Endodermal cell (in vitro differentiated cells): ENCODE measurements around the gene CD53. TPM values are rescaled to one million over a fixed set of nuclear protein-coding genes. Genes with fewer than 3 reads are reported as not detected.
"Not testable (repeated sequence)": the region's sequence is repeated elsewhere in the genome, so short reads cannot be mapped to it uniquely, and the experiment has no call there.

Experiments used
- DNase-seq: peaks from one replicate; pipeline ENCODE4 v3.0.0-alpha.2; 2017
- H3K27ac ChIP-seq: 2 replicates; pipeline ENCODE4 v1.5.1; 2013; ENCODE audit warnings: mild to moderate bottlenecking, low read depth, low read length, moderate library complexity
- H3K27me3 ChIP-seq: 2 replicates; pipeline ENCODE4 v1.6.1; 2013; ENCODE audit warnings: mild to moderate bottlenecking, low read length, moderate library complexity; ENCODE audit not compliant: insufficient read depth, control insufficient read depth, poor library complexity, severe bottlenecking
- H3K36me3 ChIP-seq: 2 replicates; pipeline ENCODE4 v1.7.0; 2013; ENCODE audit warnings: mild to moderate bottlenecking, low read length, moderate library complexity; ENCODE audit not compliant: control insufficient read depth, insufficient read depth
- H3K4me1 ChIP-seq: one replicate; pipeline ENCODE4 v1.7.0; 2013; ENCODE audit warnings: low read length; ENCODE audit not compliant: control insufficient read depth, insufficient read depth
- H3K4me3 ChIP-seq: 2 replicates; pipeline ENCODE4 v1.5.1; 2013; ENCODE audit warnings: mild to moderate bottlenecking, low read length, moderate library complexity
- H3K9ac ChIP-seq: 2 replicates; pipeline ENCODE4 v1.6.1; 2013; ENCODE audit warnings: mild to moderate bottlenecking, low read length, moderate library complexity; ENCODE audit not compliant: poor library complexity, severe bottlenecking; ENCODE audit errors: extremely low read depth
- H3K9me3 ChIP-seq: 2 replicates; pipeline ENCODE4 v1.6.1; 2013; ENCODE audit warnings: mild to moderate bottlenecking, low read length, moderate library complexity; ENCODE audit not compliant: control insufficient read depth
- H3K27ac Mint-ChIP-seq: 2 replicates; pipeline ENCODE4 v1.8.0; 2020; ENCODE audit warnings: mixed read lengths
- H3K27me3 Mint-ChIP-seq: 2 replicates; pipeline ENCODE4 v1.8.0; 2021; ENCODE audit warnings: mild to moderate bottlenecking, mixed read lengths; ENCODE audit not compliant: insufficient read depth
- H3K36me3 Mint-ChIP-seq: 2 replicates; pipeline ENCODE4 v1.8.0; 2020; ENCODE audit warnings: low read depth, mixed read lengths
- H3K4me1 Mint-ChIP-seq: 2 replicates; pipeline ENCODE4 v1.8.0; 2020; ENCODE audit warnings: mixed read lengths
- H3K4me3 Mint-ChIP-seq: 2 replicates; pipeline ENCODE4 v1.8.0; 2020; ENCODE audit warnings: mild to moderate bottlenecking, moderate library complexity, mixed read lengths
- H3K9me3 Mint-ChIP-seq: 2 replicates; pipeline ENCODE4 v1.8.0; 2020; ENCODE audit warnings: mild to moderate bottlenecking, mixed read lengths
- CTCF ChIP-seq: fragments of 200-600 bp; sonication (generic); conservative IDR thresholded peaks from 2 replicates; pipeline ENCODE4 v1.5.0; 2021; ENCODE audit warnings: antibody characterized with exemption, mild to moderate bottlenecking
- WGBS, 2 experiments: methylation state at CpG; one replicate each; pipeline versions ENCODE4 v1.1.5 to v1.1.7; 2013; ENCODE audit warnings: missing lambda C conversion rate in 2 of 2, mixed read lengths in 1 of 2; ENCODE audit not compliant: insufficient coverage in 1 of 2, insufficient read length in 1 of 2; 5-methylcytosine and 5-hydroxymethylcytosine counted together
- total RNA-seq, 2 donors: library from RNA; stranded (reverse); fragmentation: NEBNext Ultra II Directional in 1 of 2; extraction: Animal tissue kit (Norgen Biotek cat#: 25700) in 1 of 2; gene quantifications; 2 replicates in 1 of 2; 3 replicates in 1 of 2; pipeline ENCODE4 v1.2.1, GENCODE V29; 2021

Gene CD53
- total RNA-seq, 2 donors from 2014 or later: not detected

GRCh38 chr1:110927484-110928075, 54.6 kb downstream of the CD53 start:
- H3K4me1 Mint-ChIP-seq: no peaks in the 10 kb centered on the region
- Histone ChIP-seq H3K4me3 (no peak overlapping the region), H3K27me3 (no peaks in the 10 kb centered on the region), H3K9me3 (no peaks in the 10 kb centered on the region), H3K9ac (no peak overlapping the region), H3K36me3 (no peaks in the 10 kb centered on the region), H3K4me1 (no peaks in the 10 kb centered on the region), H3K27ac (no peak overlapping the region)
- peak; percentile 68 for DNase-seq
- TF ChIP-seq CTCF: no peak
- peak overlapping the region; percentile 87 for H3K27ac Mint-ChIP-seq
- H3K4me3 Mint-ChIP-seq: peak overlapping the region; percentile 13
- peaks cover 13% of the 10 kb centered on the region for H3K9me3 Mint-ChIP-seq
- H3K36me3 Mint-ChIP-seq: no peaks in the 10 kb centered on the region
- WGBS, 2 experiments: 52 to 80% methylated on average over 1 to 2 of the region's 2 CpGs
- no peaks in the 10 kb centered on the region for H3K27me3 Mint-ChIP-seq

GRCh38 chr1:110928191-110928590, 55.2 kb downstream of the CD53 start:
- Mint-ChIP-seq H3K4me3 (no peak overlapping the region), H3K36me3 (no peaks in the 10 kb centered on the region), H3K27ac (no peak overlapping the region), H3K4me1 (no peaks in the 10 kb centered on the region), H3K9me3 (peaks cover 10% of the 10 kb centered on the region), H3K27me3 (no peaks in the 10 kb centered on the region)
- no peak overlapping the region for H3K4me3 ChIP-seq
- H3K9me3 ChIP-seq: no peaks in the 10 kb centered on the region
- DNase-seq: no peak
- H3K27me3 ChIP-seq: no peaks in the 10 kb centered on the region
- WGBS, 2 experiments: 92% methylated on average over 1 of the region's 1 CpG; no CpG with 5 or more reads in 1 of the 2 experiments
- no peaks in the 10 kb centered on the region for H3K4me1 ChIP-seq
- H3K27ac ChIP-seq: no peak overlapping the region
- no peaks in the 10 kb centered on the region for H3K36me3 ChIP-seq
- no peak for TF ChIP-seq CTCF
- H3K9ac ChIP-seq: no peak overlapping the region

DNA sequence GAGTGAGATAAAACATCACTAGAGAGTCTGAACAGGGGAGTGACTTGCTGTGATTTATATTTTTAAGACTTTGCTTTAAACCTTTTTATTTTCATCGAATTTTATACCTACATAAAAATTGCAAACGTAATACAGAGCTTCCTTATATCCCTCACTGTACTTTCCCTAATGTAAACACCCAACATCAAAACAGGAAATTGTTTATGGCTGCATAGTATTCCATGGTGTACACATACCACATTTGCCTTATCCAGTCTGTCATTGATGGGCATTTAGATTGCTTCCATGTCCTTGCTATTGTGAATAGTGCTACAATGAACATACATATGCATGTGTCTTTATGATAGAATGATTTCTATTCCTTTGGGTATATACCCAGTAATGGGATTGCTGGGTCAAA, 56.0 kb downstream of the CD53 start:
- no peaks in the 10 kb centered on the region for H3K4me1 ChIP-seq

GRCh38 chr1:110931097-110931496, 58.1 kb downstream of the CD53 start:
- not testable (repeated sequence) for H3K4me3 ChIP-seq, H3K27me3 Mint-ChIP-seq, H3K9me3 ChIP-seq, H3K9me3 Mint-ChIP-seq, H3K36me3 ChIP-seq, H3K27ac Mint-ChIP-seq, DNase-seq, H3K27ac ChIP-seq, H3K9ac ChIP-seq, H3K4me3 Mint-ChIP-seq, H3K36me3 Mint-ChIP-seq, H3K27me3 ChIP-seq, H3K4me1 ChIP-seq, H3K4me1 Mint-ChIP-seq
- WGBS, 2 experiments: 95 to 100% methylated on average over 1 to 3 of the region's 3 CpGs

More for the DNA sequence above, 56.0 kb downstream of the CD53 start:
- DNase-seq: no peak
- Mint-ChIP-seq H3K4me1 (no peaks in the 10 kb centered on the region), H3K27me3 (no peaks in the 10 kb centered on the region), H3K4me3 (no peak overlapping the region), H3K36me3 (no peaks in the 10 kb centered on the region), H3K27ac (no peak overlapping the region), H3K9me3 (peaks cover 10% of the 10 kb centered on the region)
- no peak overlapping the region for H3K9ac ChIP-seq
- no peak for TF ChIP-seq CTCF
- WGBS, 2 experiments: 75 to 79% methylated on average over 2 of the region's 2 CpGs
- H3K9me3 ChIP-seq: no peaks in the 10 kb centered on the region
- no peaks in the 10 kb centered on the region for H3K27me3 ChIP-seq
- no peak overlapping the region for H3K27ac ChIP-seq
- no peaks in the 10 kb centered on the region for H3K36me3 ChIP-seq
- H3K4me3 ChIP-seq: no peak overlapping the region
